Omental fat pad (tissue), 4 donors: Measurements from ENCODE around the gene FCSK. TPM values are rescaled to one million over a fixed set of nuclear protein-coding genes. Genes with fewer than 3 reads are reported as not detected.

ENCODE experiments used
- ATAC-seq: fragments of 150-250 bp; one replicate; pipeline ENCODE4 v1.9.1; 2016; ENCODE audit warnings: mild to moderate bottlenecking, moderate library complexity; ENCODE audit not compliant: low FRiP score
- DNase-seq: peaks from one replicate; pipeline ENCODE4 v3.0.0-alpha.2; 2019; ENCODE audit warnings: low spot score
- total RNA-seq, 4 donors: library from RNA; depleted of rRNA; stranded (reverse); fragments of >200 nt; gene quantifications; one replicate each; pipeline ENCODE4 v1.1.0, GENCODE V29; 2016
- TF ChIP-seq, protein P1 (sequence below), 3 donors: fragments of 450-650 bp; IDR thresholded peaks; one replicate each; pipeline ENCODE4 v1.5.1; 2016 to 2017; ENCODE audit warnings: antibody characterized with exemption in 3 of 3, mild to moderate bottlenecking in 3 of 3, moderate library complexity in 2 of 3

The FCSK gene
- total RNA-seq, 4 donors from 2014 or later = 7.3 to 17.3 (median 12.8) TPM

GRCh38 chr16:70460737-70461261 lies 6.4 kb downstream of the FCSK start:
- TF ChIP-seq, protein P1, sequence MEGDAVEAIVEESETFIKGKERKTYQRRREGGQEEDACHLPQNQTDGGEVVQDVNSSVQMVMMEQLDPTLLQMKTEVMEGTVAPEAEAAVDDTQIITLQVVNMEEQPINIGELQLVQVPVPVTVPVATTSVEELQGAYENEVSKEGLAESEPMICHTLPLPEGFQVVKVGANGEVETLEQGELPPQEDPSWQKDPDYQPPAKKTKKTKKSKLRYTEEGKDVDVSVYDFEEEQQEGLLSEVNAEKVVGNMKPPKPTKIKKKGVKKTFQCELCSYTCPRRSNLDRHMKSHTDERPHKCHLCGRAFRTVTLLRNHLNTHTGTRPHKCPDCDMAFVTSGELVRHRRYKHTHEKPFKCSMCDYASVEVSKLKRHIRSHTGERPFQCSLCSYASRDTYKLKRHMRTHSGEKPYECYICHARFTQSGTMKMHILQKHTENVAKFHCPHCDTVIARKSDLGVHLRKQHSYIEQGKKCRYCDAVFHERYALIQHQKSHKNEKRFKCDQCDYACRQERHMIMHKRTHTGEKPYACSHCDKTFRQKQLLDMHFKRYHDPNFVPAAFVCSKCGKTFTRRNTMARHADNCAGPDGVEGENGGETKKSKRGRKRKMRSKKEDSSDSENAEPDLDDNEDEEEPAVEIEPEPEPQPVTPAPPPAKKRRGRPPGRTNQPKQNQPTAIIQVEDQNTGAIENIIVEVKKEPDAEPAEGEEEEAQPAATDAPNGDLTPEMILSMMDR (IDR thresholded peaks at IDR 0.05) = no peak
- DNase-seq (no peak), ATAC-seq (no peak)

DNA sequence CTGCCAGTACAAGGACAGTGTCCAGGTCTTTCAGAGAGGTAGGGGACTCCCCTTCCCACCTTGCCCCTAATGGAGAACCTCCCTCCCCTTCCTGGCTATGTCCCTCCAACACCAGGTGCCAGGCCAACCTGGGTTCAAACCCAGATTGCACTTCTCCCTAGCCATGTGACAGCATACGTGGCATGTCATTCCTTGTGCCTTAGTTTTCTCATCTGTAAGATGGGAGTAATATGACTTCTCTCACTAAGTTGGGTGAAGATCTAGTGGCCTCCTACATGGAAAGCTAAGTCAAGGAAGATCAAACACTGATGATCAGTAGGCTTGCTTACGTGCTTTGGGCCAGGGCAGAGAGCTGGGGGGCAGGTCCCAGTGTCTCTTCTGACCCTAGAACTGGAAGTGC lies 8.8 kb downstream of the FCSK start:
- TF ChIP-seq, protein P1 (IDR thresholded peaks at IDR 0.05) = no peak
- no peak for ATAC-seq

GRCh38 chr16:70465999-70466804 lies 11.8 kb downstream of the FCSK start:
- TF ChIP-seq, protein P1 (IDR thresholded peaks at IDR 0.05) = no peak
- ATAC-seq = no peak
- no peak for DNase-seq

More for the DNA sequence above, 8.8 kb downstream of the FCSK start:
- DNase-seq = no peak

DNA sequence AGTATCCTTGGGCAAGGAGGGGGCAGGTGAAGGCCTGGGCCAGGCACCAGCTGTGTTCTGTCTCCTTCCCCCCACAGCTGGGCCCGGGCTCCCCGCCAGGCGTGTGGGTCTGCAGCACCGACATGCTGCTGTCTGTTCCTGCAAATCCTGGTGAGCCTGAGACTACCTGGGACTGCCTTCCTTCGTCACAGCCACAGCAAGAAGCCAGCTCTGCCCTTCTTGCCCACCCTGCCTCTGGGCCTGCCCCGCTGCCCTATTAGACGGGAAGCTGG lies 12.3 kb downstream of the FCSK start:
- TF ChIP-seq, protein P1 (IDR thresholded peaks at IDR 0.05) = no peak
- no peak for DNase-seq
- no peak for ATAC-seq

DNA sequence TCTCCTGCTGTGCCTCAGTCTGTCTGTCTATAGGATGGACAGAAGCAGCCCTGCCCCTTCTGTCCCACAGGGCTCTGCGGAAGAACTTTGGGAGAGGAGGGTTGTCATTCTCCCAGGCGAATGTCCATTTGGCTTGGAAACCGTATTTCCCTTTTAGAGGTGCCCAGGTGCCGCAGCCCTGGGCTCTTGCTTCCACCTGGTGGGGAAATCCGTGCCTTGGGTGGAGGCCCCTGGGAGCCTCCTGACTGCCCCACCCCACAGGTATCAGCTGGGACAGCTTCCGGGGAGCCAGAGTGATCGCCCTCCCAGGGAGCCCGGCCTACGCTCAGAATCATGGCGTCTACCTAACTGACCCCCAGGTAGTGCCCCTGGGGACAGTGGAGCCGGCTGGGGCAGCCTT lies 12.7 kb downstream of the FCSK start:
- no peak for ATAC-seq
- no peak for DNase-seq
- TF ChIP-seq, protein P1 (IDR thresholded peaks at IDR 0.05) = no peak

- TF ChIP-seq, protein P1 (IDR thresholded peaks at IDR 0.05) = no peak
- DNase-seq (no peak), ATAC-seq (no peak)
Measured at GRCh38 chr16:70467608-70468007, 13.2 kb downstream of the FCSK start.
